ENCODE results near the gene TRAM2. TPM values are rescaled to one million over a fixed set of nuclear protein-coding genes. Genes with fewer than 3 reads are reported as not detected.

TRAM2 gene
- total RNA-seq, 1 experiment from 2014 or later = 21.3 TPM

DNA sequence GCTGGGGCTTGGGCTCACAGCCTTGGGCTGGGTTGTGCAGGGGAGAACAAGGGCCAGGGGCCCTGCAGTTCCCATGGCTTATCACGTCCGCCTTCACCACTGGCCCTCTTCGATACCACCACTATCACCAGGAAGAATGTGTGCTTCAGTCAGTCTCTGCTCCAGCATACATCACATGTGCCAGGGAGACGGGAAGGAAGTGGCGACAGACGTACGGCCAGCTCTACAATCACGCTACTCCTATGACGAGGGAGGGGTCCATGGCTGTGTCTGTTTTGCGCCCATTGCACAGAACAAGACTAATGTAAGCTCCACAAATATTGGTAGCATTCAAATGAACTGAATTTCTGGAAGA, 72.1 kb downstream of the TRAM2 start:
- ChIA-PET CTCF (interaction anchor here (0.5 to 1.3 kb wide), 2 partner anchors 10 to 129 kb away, joined by 5 read pairs; no protein-coding TSS in a partner anchor), RAD21 (ENCODE audit: low non-redundant PET in 1 of 2, low total read pairs in 2 of 2, uncharacterized antibody in 2 of 2, unreplicated experiment in 2 of 2) (interaction anchor here (0.7 to 1.1 kb wide), 3 partner anchors 10 to 148 kb away, joined by 3 to 4 read pairs (median 4); no protein-coding TSS in a partner anchor), POLR2A (interaction anchor here (1.0 to 1.6 kb wide), 6 partner anchors 10 to 152 kb away, joined by 3 to 5 read pairs (median 4); no protein-coding TSS in a partner anchor)
- BruUV-seq (replicated peaks) = TSS peak; percentile 48
- ATAC-seq = no peak
- Histone ChIP-seq H3K4me1 (ENCODE audit: control insufficient read depth in 1 of 2, insufficient read depth in 2 of 2, low read length in 2 of 2) (peaks cover 27 to 44% of the 10 kb centered on the region in 2 experiments), H3K27ac (ENCODE audit: low read depth, low read length) (peak overlapping the region; percentile 76), H3K4me2 (ENCODE audit: low read length) (peak overlapping the region; percentile 77), H3K9me2 (ENCODE audit: insufficient read depth) (no peaks in the 10 kb centered on the region), H3K27me3 (ENCODE audit: insufficient read depth, low read length) (no peaks in the 10 kb centered on the region), H3K9ac (ENCODE audit: low read length) (peak overlapping the region; percentile 66), H3K4me3 (replicated peaks in 1 of 2; ENCODE audit: low read depth in 1 of 2, low read length in 2 of 2) (peak overlapping the region; percentile 13 to 35; a peak in 2 of 4 replicates), H2AFZ (ENCODE audit: low read depth, low read length, poor library complexity, severe bottlenecking) (no peak overlapping the region), H3K9me3 (ENCODE audit: control insufficient read depth in 1 of 2, insufficient read depth in 1 of 2, low read depth in 1 of 2, low read length in 2 of 2) (no peaks in the 10 kb centered on the region), H3K79me2 (ENCODE audit: insufficient read depth, low read length) (no peaks in the 10 kb centered on the region), H3K36me3 (ENCODE audit: control insufficient read depth in 1 of 2, insufficient read depth in 2 of 2, low read length in 2 of 2) (peaks cover 3 to 15% of the 10 kb centered on the region in 2 experiments; a peak in 2 of 4 replicates), H4K20me1 (ENCODE audit: insufficient read depth) (no peaks in the 10 kb centered on the region)
- intact Hi-C loops (cut with micrococcal nuclease) = loop anchor here (1.0 to 5.0 kb wide), 6 partner anchors 13 to 158 kb away; partner anchors contain the start of gene TRAM2
- TF ChIP-seq SRF (IDR thresholded peaks at IDR 0.05; ENCODE audit: low read depth) (no peak), ZNF274 (IDR thresholded peaks at IDR 0.05; ENCODE audit: low read depth, low read length) (no peak), TCF7L2 (IDR thresholded peaks at IDR 0.05; ENCODE audit: borderline replicate concordance, extremely low read depth, insufficient read depth, insufficient read length) (no peak), POLR2A (IDR thresholded peaks at IDR 0.05; ENCODE audit: borderline replicate concordance, extremely low read depth, insufficient read depth, insufficient read length) (no peak), YY1 (IDR thresholded peaks at IDR 0.05; ENCODE audit: extremely low read depth, insufficient replicate concordance, low read depth, low read length) (no peak), SP1 (IDR thresholded peaks at IDR 0.05; ENCODE audit: low read depth) (no peak), CEBPB (IDR thresholded peaks at IDR 0.05; ENCODE audit: low read depth) (no peak), SIN3A (IDR thresholded peaks at IDR 0.05; ENCODE audit: low read depth) (no peak), ZBTB33 (IDR thresholded peaks at IDR 0.05; ENCODE audit: extremely low read depth, insufficient replicate concordance, low read length) (no peak), EZH2 (IDR thresholded peaks at IDR 0.05) (no peak), EZH2phosphoT487 (IDR thresholded peaks at IDR 0.05; ENCODE audit: borderline replicate concordance) (no peak), EGR1 (IDR thresholded peaks at IDR 0.05; ENCODE audit: low read depth) (no peak), CBX3 (IDR thresholded peaks at IDR 0.05; ENCODE audit: low read depth) (no peak), FOSL1 (IDR thresholded peaks at IDR 0.05; ENCODE audit: low read depth) (no peak), ELF1 (IDR thresholded peaks at IDR 0.05; ENCODE audit: borderline replicate concordance, low read depth) (no peak), POLR2AphosphoS5 (IDR thresholded peaks at IDR 0.05; ENCODE audit: low read depth, low read length) (no peak)
- TF ChIP-seq, protein P1, sequence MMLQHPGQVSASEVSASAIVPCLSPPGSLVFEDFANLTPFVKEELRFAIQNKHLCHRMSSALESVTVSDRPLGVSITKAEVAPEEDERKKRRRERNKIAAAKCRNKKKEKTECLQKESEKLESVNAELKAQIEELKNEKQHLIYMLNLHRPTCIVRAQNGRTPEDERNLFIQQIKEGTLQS (IDR thresholded peaks at IDR 0.05) = no peak
- TF ChIP-seq, protein P2, sequence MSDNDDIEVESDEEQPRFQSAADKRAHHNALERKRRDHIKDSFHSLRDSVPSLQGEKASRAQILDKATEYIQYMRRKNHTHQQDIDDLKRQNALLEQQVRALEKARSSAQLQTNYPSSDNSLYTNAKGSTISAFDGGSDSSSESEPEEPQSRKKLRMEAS (IDR thresholded peaks at IDR 0.05) = no peak
- no peak for DNase-seq (ENCODE audit: low read depth, low spot score)
